ENCODE results near the gene TRAPPC2. TPM values are rescaled to one million over a fixed set of nuclear protein-coding genes. Genes with fewer than 3 reads are reported as not detected.
"Not testable (repeated sequence)": the region's sequence is repeated elsewhere in the genome, so short reads cannot be mapped to it uniquely, and the experiment has no call there.

The TRAPPC2 gene
- total RNA-seq, 1 experiment from 2014 or later: 19.5 TPM

DNA sequence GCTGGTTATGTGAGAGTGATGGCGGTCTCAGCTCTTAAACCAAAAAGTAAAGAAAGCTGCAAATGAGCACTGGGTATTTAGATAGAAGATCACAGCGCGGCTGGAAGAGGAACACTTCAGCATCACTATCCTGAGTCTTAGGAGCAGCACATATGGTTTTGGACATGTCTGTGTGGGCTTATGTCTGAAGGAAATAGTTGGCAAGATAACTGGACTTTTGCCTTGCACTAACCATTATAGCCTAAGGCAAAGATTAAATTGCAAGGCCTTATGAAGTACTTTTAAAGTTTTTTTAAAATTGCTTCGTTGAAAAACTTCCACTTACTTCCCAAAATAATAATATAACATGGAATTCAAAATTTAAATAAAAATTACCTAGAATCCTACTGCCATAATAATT is 50.1 kb downstream of the TRAPPC2 start:
- Histone ChIP-seq H3K9me3 (ENCODE audit: low read depth, low read length, poor library complexity, severe bottlenecking) (no peaks in the 10 kb centered on the region), H3K4me3 (ENCODE audit: low read depth, low read length, poor library complexity, severe bottlenecking) (no peak overlapping the region), H3K36me3 (ENCODE audit: insufficient read depth, low read length, poor library complexity, severe bottlenecking) (no peaks in the 10 kb centered on the region), H3K27ac (ENCODE audit: low read depth, low read length, poor library complexity, severe bottlenecking) (no peak overlapping the region), H3K27me3 (replicated peaks; ENCODE audit: insufficient read depth, low read depth, low read length, poor library complexity) (peaks cover 5% of the 10 kb centered on the region), H3K4me1 (ENCODE audit: insufficient read depth, low read length, poor library complexity, severe bottlenecking) (peaks cover 3% of the 10 kb centered on the region)
- intact Hi-C loops (cut with micrococcal nuclease; ENCODE audit: unreplicated experiment): no loop called here
- DNase-seq (ENCODE audit: low spot score): no peak
- TF ChIP-seq EZH2 (IDR thresholded peaks at IDR 0.05; ENCODE audit: borderline replicate concordance, low read depth, low read length, poor library complexity, severe bottlenecking): no peak
- TF ChIP-seq, protein P1, sequence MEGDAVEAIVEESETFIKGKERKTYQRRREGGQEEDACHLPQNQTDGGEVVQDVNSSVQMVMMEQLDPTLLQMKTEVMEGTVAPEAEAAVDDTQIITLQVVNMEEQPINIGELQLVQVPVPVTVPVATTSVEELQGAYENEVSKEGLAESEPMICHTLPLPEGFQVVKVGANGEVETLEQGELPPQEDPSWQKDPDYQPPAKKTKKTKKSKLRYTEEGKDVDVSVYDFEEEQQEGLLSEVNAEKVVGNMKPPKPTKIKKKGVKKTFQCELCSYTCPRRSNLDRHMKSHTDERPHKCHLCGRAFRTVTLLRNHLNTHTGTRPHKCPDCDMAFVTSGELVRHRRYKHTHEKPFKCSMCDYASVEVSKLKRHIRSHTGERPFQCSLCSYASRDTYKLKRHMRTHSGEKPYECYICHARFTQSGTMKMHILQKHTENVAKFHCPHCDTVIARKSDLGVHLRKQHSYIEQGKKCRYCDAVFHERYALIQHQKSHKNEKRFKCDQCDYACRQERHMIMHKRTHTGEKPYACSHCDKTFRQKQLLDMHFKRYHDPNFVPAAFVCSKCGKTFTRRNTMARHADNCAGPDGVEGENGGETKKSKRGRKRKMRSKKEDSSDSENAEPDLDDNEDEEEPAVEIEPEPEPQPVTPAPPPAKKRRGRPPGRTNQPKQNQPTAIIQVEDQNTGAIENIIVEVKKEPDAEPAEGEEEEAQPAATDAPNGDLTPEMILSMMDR (conservative IDR thresholded peaks at IDR 0.05; ENCODE audit: low read depth, low read length): no peak
- ChIA-PET POLR2A (ENCODE audit: low non-redundant PET) (no interaction called here), CTCF (no interaction called here)
- BruUV-seq (replicated peaks): no TSS peak

DNA sequence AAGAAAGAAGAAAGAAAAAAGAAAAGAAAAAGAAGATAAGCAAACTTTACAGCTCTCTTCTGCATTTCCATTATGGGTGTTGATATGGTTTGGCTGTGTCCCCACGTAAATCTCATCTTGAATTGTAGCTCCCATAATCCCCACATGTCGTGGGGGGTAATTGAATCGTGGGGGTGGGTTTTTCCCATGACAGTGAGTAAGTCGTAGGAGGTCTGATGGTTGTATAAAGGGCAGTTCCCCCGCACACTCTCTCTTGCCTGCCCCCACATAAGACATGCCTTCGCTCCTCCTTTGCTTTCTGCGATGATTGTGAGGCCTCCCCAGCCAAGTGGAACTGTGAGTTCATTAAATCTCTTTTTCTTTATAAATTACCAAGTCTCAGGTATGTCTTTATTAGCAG is 52.8 kb downstream of the TRAPPC2 start:
- intact Hi-C loops (cut with micrococcal nuclease; ENCODE audit: unreplicated experiment): no loop called here
- Histone ChIP-seq H3K4me1 (ENCODE audit: insufficient read depth, low read length, poor library complexity, severe bottlenecking) (peaks cover 3% of the 10 kb centered on the region), H3K9me3 (ENCODE audit: low read depth, low read length, poor library complexity, severe bottlenecking) (no peaks in the 10 kb centered on the region), H3K4me3 (ENCODE audit: low read depth, low read length, poor library complexity, severe bottlenecking) (no peak overlapping the region), H3K27me3 (replicated peaks; ENCODE audit: insufficient read depth, low read depth, low read length, poor library complexity) (no peaks in the 10 kb centered on the region), H3K27ac (ENCODE audit: low read depth, low read length, poor library complexity, severe bottlenecking) (no peak overlapping the region), H3K36me3 (ENCODE audit: insufficient read depth, low read length, poor library complexity, severe bottlenecking) (no peaks in the 10 kb centered on the region)
- no TSS peak for BruUV-seq (replicated peaks)
- no peak for DNase-seq (ENCODE audit: low spot score)
- ChIA-PET POLR2A (ENCODE audit: low non-redundant PET) (no interaction called here), CTCF (no interaction called here)
- TF ChIP-seq EZH2 (IDR thresholded peaks at IDR 0.05; ENCODE audit: borderline replicate concordance, low read depth, low read length, poor library complexity, severe bottlenecking): no peak
- TF ChIP-seq, protein P1 (conservative IDR thresholded peaks at IDR 0.05; ENCODE audit: low read depth, low read length): no peak

DNA sequence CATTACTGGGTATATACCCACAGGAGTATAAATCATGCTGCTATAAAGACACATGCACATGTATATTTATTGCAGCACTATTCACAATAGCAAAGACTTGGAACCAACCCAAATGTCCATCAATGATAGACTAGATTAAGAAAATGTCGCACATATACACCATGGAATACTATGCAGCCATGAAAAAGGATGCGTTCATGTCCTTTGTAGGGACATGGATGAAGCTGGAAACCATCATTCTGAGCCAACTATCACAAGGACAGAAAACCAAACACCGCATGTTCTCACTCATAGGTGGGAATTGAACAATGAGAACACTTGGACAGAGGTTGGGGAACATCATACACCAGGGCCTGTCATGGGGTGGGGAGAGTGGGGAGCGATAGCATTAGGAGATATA is 54.7 kb downstream of the TRAPPC2 start:
- H3K36me3 ChIP-seq (ENCODE audit: insufficient read depth, low read length, poor library complexity, severe bottlenecking); CTCF ChIA-PET; DNase-seq (ENCODE audit: low spot score); POLR2A ChIA-PET (ENCODE audit: low non-redundant PET); intact Hi-C loops (cut with micrococcal nuclease; ENCODE audit: unreplicated experiment); H3K4me1 ChIP-seq (ENCODE audit: insufficient read depth, low read length, poor library complexity, severe bottlenecking); H3K27ac ChIP-seq (ENCODE audit: low read depth, low read length, poor library complexity, severe bottlenecking); H3K4me3 ChIP-seq (ENCODE audit: low read depth, low read length, poor library complexity, severe bottlenecking); BruUV-seq (replicated peaks); H3K9me3 ChIP-seq (ENCODE audit: low read depth, low read length, poor library complexity, severe bottlenecking); H3K27me3 ChIP-seq (replicated peaks; ENCODE audit: insufficient read depth, low read depth, low read length, poor library complexity): not testable (repeated sequence)

DNA sequence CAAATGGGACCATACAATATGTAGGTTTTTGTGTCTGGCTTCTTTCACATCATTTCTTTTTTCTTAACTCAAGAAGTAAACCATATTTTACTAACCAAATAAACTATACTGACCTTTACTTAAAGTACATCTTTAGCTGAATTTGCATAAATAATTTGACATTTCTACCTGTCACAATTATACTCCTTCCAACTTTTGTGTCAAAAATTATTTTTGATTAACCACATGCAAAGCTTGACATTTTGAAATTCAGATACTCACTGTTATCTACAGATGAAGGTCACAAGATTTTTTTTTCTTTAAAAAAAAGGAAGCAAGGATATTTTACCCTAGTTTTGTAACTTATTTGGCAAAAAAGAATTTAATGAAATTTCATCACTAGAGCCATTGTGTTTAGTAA is 57.5 kb downstream of the TRAPPC2 start:
- ChIA-PET CTCF (no interaction called here), POLR2A (ENCODE audit: low non-redundant PET) (no interaction called here)
- intact Hi-C loops (cut with micrococcal nuclease; ENCODE audit: unreplicated experiment): no loop called here
- H3K27ac ChIP-seq (ENCODE audit: low read depth, low read length, poor library complexity, severe bottlenecking): no peak overlapping the region
- no TSS peak for BruUV-seq (replicated peaks)
- H3K4me3 ChIP-seq (ENCODE audit: low read depth, low read length, poor library complexity, severe bottlenecking): no peak overlapping the region
- H3K9me3 ChIP-seq (ENCODE audit: low read depth, low read length, poor library complexity, severe bottlenecking): no peaks in the 10 kb centered on the region
- DNase-seq (ENCODE audit: low spot score): no peak
- no peaks in the 10 kb centered on the region for H3K4me1 ChIP-seq (ENCODE audit: insufficient read depth, low read length, poor library complexity, severe bottlenecking)
- TF ChIP-seq, protein P1 (conservative IDR thresholded peaks at IDR 0.05; ENCODE audit: low read depth, low read length): no peak
- no peak for TF ChIP-seq EZH2 (IDR thresholded peaks at IDR 0.05; ENCODE audit: borderline replicate concordance, low read depth, low read length, poor library complexity, severe bottlenecking)
- no peaks in the 10 kb centered on the region for H3K27me3 ChIP-seq (replicated peaks; ENCODE audit: insufficient read depth, low read depth, low read length, poor library complexity)
- no peaks in the 10 kb centered on the region for H3K36me3 ChIP-seq (ENCODE audit: insufficient read depth, low read length, poor library complexity, severe bottlenecking)
